NCI-H187 (cell line): ENCODE data around the gene RING1.

Experiments used
- DNase-seq, 2 experiments: peaks; one replicate each; lab custom pipeline; 2025; lab: John Stamatoyannopoulos, UW

RING1 gene

GRCh38 chr6:33171880-33172687 lies 36.2 kb upstream of the RING1 start:
- DNase-seq: no peak

DNA sequence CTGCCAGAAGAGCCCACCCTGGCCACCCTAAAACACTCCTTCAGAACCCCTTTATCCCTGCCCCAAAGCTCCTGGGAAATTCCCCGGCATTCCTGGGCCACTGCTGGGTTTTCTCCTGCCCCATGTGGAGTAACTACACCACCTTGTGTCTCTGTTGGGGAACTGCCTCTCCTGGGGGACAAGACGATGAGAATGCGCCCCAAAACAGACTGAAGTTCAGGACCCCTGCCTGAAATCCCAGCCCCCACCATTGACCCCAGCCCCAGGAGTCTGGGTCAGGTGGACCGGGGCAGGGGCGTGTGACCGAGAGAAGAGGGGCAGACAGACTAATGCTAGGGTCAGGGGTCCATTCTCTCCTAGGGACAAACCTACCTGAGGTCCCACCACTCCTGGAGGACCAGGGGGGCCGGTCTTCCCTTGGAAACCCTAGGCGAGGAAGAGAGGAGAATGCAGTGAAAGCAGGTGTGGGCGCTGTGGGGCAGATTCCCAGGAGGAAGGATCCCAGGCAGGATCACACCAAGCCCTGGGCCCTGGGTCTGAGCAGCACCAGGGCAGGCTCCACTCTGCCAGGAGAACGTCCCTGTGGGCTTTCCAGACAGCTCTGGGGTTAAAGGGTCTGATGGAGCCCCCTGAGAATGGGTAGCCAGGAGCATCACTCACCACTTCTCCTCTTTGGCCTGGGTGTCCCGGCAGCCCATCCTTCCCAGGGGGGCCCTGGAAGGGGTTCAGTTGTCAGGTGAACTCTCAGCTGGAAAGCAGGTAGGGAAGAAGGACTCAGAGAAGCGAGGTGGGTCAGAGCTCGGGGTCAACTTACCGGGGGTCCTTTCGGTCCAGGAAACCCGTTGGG lies 35.4 kb upstream of the RING1 start:
- DNase-seq: no peak

- no peak for DNase-seq
These were observed 34.6 kb upstream of the RING1 start for GRCh38 chr6:33173535-33174180.

DNA sequence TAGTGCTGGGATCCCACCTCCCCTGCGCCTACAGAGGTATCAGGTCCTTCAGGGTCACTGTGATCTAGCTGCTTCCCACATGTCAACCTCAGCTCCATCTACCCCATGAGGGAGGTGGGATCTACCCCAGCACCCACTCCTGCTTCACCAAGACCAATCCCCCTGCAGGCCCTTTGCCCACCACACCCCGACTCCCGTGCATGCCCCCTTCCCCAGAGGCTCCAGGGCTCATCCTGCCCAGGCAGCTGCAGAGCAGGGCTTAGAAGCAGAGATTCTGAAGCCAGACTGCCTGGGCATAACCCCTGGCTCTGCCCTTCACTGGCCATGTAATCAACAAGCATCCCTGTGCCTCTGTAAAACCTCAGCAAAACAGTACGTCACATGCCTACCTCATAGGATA lies 33.5 kb upstream of the RING1 start:
- no peak for DNase-seq

DNA sequence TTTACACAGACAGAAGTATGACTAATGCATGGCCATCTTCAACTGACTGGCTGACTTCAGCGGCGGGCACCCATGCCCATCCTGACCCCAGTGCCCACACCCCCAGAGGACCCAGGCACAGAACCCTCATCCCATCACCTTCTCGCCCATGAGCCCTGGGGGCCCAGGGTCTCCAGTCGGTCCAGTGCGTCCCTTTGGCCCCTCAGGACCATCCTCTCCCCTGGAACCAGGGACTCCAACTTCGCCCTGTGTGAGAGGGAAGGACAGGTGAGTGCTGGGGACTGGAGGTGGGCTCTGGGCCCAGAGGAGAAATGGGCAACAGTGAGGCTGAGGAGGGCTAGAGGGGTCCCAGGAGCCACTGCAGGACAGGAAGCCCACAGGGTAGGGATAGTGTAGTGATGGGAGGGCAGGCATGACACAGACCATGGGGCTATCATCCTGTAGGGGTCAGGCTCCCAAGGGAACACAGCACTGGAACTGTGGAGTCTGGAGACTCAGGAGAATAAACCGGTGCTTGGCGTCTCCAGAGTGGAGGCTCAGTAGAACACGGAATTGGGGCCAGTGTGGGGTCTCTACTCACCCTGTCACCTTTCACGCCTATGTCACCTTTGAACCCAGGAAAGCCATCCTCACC lies 32.7 kb upstream of the RING1 start:
- DNase-seq: no peak

GRCh38 chr6:33176906-33177305 lies 31.4 kb upstream of the RING1 start:
- no peak for DNase-seq

GRCh38 chr6:33177552-33178446 lies 30.5 kb upstream of the RING1 start:
- DNase-seq: no peak

DNA sequence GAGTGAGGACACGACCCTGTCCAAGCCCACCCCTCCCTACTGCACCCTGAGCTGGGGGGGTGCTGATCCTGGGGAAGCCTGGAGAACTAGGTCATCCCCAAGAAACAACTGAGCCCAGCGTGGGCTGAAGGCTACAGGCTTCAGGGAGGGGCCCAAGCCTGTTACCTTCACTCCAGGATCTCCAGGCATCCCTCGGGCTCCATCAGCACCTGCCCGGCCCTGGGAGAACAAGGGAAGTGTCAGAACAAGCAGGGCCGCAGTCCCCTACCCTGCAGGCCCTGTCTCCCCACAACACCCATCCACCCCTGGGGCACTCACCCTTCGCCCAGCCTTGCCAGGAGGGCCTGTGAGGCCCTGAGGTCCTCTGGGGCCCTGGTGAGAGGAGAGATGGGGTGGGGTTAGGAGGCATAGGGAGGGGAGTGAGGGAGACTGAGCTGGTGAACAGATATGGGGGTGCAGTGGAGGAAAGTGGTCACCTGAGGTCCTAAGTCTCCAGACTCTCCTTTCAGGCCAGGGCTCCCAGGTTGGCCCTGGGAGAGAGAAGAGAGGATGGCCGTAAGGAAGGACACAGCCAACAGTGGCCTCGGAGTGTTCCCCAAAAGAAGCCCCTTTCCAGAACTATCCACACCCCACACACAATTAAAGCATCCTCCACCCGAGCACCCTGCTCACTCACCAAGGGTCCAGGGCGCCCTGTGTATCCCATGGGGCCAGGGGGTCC lies 29.4 kb upstream of the RING1 start:
- DNase-seq: no peak

- DNase-seq: no peak
These were observed 27.2 kb upstream of the RING1 start for GRCh38 chr6:33181141-33181540.

DNA sequence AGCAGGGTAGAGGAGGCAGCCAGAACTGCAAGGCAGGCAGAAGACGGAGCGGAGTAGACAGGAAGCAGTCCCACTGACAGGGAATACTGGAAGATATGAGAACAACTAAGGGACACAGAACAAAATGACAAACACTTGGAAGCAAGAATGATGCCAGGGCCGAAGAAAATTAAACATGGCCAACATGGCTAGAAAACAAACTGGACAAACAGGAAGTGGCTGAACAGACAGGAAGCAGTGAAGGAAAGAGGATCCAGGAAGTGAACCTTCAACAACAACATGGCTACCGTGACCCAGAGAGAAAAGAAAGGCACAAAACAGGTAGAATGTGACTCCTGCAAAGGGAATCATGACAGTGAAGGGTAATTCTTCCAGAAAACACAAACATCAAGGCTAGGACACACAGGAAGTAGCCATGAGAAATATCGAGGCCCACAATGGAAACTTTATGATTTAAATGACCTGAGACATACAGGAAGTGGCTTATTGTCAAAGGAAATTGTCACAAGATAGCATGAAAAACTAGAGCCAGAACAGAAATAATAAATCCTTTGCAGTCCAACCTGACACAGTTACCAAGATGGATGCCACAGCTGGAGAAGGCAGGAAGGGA lies 25.1 kb upstream of the RING1 start:
- DNase-seq: no peak

DNA sequence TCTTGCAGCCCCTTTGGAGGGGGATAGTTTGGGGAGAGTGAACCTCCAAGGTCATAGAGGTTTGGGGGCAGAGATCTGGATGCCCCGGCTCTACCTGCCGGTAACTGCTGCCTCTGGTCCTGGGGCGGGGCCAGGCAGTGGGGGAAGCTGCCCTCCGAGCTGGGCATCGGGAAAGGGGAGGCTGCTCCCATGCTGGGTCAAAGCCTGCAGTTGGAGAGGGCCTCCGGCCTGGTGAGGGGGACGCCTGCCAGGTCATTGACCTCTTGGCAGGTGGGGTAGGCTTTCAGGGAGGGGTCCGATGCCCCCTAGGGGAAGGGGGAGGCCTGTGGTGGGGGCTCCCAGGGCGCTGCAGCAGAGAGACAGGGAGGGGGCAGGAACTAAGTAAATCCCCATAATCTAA lies 23.1 kb upstream of the RING1 start:
- no peak for DNase-seq

GRCh38 chr6:33185654-33186187 lies 22.6 kb upstream of the RING1 start:
- DNase-seq: no peak

DNA sequence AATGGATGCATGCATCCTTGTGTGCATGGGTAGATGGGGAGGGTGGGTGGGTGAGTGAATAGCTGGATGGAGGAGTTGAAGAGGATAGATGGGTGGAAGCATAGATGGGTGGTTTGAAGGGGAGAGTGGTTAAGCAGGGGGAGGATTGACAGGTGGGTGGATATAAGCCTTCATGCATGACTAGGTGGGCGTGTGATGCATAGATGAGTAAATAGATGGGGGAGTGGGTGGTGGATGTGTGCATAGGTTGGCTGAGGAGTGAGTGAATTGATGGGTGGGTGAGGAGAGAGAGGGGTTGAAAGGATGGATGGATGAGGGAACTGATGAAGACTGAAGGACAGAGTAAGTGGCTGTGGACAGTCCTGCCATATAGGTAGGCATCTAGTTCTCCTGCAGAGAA lies 20.5 kb upstream of the RING1 start:
- DNase-seq: no peak

GRCh38 chr6:33189164-33189563 lies 19.1 kb upstream of the RING1 start:
- DNase-seq: no peak

GRCh38 chr6:33189625-33190448 lies 18.5 kb upstream of the RING1 start:
- no peak for DNase-seq

DNA sequence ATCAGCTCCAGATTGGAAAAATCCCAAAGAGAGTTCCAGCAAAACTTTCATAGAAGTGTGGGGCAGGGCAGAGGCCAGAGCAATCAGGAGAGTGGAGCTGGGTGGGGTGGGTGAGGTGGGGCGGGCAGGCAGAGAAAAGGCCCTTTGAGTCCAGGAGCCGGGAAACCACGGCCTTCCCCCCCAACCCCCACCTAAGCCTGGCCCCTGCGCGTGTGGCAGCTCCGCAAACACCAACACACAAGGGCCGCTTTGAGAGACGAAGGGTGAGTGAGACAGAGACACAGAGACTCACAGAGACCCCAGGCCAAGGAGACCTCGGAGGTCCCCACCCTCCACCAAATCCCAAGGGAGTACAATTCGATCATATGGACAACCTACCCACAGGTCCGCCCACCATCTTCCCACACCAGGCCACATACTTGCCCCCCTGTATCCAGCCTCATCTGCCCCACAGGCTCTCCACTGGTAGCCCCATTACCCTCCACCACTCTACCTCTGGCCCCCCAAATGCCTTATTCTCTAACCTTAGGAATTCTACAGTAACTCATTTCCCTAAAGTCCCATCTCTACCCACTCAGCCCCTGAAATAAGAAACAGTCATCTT lies 17.7 kb upstream of the RING1 start:
- DNase-seq: no peak

GRCh38 chr6:33191383-33192104 lies 16.8 kb upstream of the RING1 start:
- DNase-seq: no peak

DNA sequence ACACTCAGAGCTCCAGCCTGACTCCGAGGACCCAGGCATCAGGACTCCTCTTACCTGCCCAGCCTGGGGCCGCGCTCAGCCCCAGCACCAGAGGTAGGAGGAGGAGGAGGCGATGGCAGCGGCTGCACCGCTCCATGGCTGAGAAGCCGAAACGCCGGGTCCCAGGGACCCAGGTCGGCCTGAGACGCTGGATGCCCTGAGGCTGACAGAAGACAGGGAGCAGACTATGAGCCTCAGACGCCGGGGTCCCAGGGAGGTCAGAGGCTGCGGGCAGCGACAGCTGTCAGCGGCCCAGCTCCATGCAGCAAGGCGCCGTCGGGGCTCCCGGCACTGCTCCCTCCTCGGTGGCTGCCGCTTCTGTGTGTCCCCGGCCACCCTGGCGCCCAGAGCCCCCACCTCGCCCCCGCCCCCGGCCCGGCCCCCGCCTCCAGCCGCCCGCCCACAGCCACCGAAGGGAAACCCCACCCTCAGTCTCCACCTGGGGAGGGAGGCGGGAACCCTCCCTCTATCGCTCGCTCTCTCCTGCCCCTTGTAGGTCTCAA lies 16.1 kb upstream of the RING1 start, which contains the start of gene COL11A2:
Gene COL11A2 (minus strand): TSS at position 363 of the 542 bp plus-strand sequence. CDS start 227 bp downstream, at position 136.
- no peak for DNase-seq
